ENCODE measurements around the gene RALGAPA1. TPM values are rescaled to one million over a fixed set of nuclear protein-coding genes. Genes with fewer than 3 reads are reported as not detected.

RALGAPA1 gene
- total RNA-seq, 6 experiments from 2014 or later = 16.2 to 23.3 (median 19.7) TPM

GRCh38 chr14:35549551-35549950 is 259.5 kb downstream of the RALGAPA1 start:
- Histone ChIP-seq H3K27me3 (no peaks in the 10 kb centered on the region), H3K36me3 (no peaks in the 10 kb centered on the region), H3K9me3 (no peaks in the 10 kb centered on the region), H3K4me3 (no peak overlapping the region), H3K4me1 (no peaks in the 10 kb centered on the region), H3K27ac (peak overlapping the region in 1 of 3 donors; percentile 1)
- 86% methylated on average over 4 of the region's 4 CpGs for WGBS (ENCODE audit: insufficient coverage, low coverage, low lambda C conversion rate, missing lambda C conversion rate)
- ATAC-seq (no peak), DNase-seq (no peak)
- no peak for TF ChIP-seq POLR2A (IDR thresholded peaks at IDR 0.05)
- TF ChIP-seq CTCF (IDR thresholded peaks at IDR 0.05) = no peak
- intact Hi-C loops (cut with DNase I) = no loop called here

GRCh38 chr14:35543006-35543405 is 266.1 kb downstream of the RALGAPA1 start:
- 93% methylated on average over 5 of the region's 5 CpGs for WGBS (ENCODE audit: insufficient coverage, low coverage, low lambda C conversion rate, missing lambda C conversion rate)
- TF ChIP-seq POLR2A (IDR thresholded peaks at IDR 0.05) = no peak
- TF ChIP-seq CTCF (IDR thresholded peaks at IDR 0.05) = no peak

GRCh38 chr14:35539969-35540368 is 269.1 kb downstream of the RALGAPA1 start:
- H3K4me1 ChIP-seq = peaks cover 0 to 7% (median 0%) of the 10 kb centered on the region in 4 donors
- TF ChIP-seq CTCF (IDR thresholded peaks at IDR 0.05) (no peak), POLR2A (IDR thresholded peaks at IDR 0.05) (no peak)
- ATAC-seq = no peak

More at GRCh38 chr14:35543006-35543405, 266.1 kb downstream of the RALGAPA1 start:
- peaks cover 0 to 2% (median 0%) of the 10 kb centered on the region in 4 donors for H3K36me3 ChIP-seq
- H3K4me1 ChIP-seq = no peaks in the 10 kb centered on the region
- ATAC-seq = no peak
- no peak overlapping the region for H3K4me3 ChIP-seq
- intact Hi-C loops (cut with DNase I) = no loop called here
- DNase-seq = no peak
- H3K9me3 ChIP-seq = no peaks in the 10 kb centered on the region
- H3K27ac ChIP-seq = no peak overlapping the region
- H3K27me3 ChIP-seq = no peaks in the 10 kb centered on the region

GRCh38 chr14:35535483-35536112 is 273.5 kb downstream of the RALGAPA1 start:
- DNase-seq = peak in 1 of 3 donors; percentile 18
- peak overlapping the region in 1 of 3 donors; percentile 58 for H3K4me3 ChIP-seq
- H3K27me3 ChIP-seq = peaks cover 0 to 36% of the 10 kb centered on the region in 2 donors
- H3K36me3 ChIP-seq = peaks cover 0 to 3% (median 0%) of the 10 kb centered on the region in 4 donors
- peaks cover 0 to 28% (median 9%) of the 10 kb centered on the region in 4 donors for H3K4me1 ChIP-seq
- no peaks in the 10 kb centered on the region for H3K9me3 ChIP-seq
- ATAC-seq = peak in 2 of 4 donors; percentile 1 to 10
- intact Hi-C loops (cut with DNase I) = no loop called here
- WGBS (ENCODE audit: insufficient coverage, low coverage, low lambda C conversion rate, missing lambda C conversion rate) = 36% methylated on average over 3 of the region's 37 CpGs
- TF ChIP-seq CTCF (IDR thresholded peaks at IDR 0.05) (no peak), POLR2A (IDR thresholded peaks at IDR 0.05) (no peak)
- no peak overlapping the region for H3K27ac ChIP-seq

More at GRCh38 chr14:35539969-35540368, 269.1 kb downstream of the RALGAPA1 start:
- Histone ChIP-seq H3K27me3 (peaks cover 0 to 6% of the 10 kb centered on the region in 2 donors), H3K4me3 (no peak overlapping the region), H3K36me3 (peaks cover 0 to 3% (median 0%) of the 10 kb centered on the region in 4 donors), H3K9me3 (no peaks in the 10 kb centered on the region), H3K27ac (no peak overlapping the region)
- DNase-seq = no peak
- WGBS (ENCODE audit: insufficient coverage, low coverage, low lambda C conversion rate, missing lambda C conversion rate) = 62% methylated on average over 2 of the region's 2 CpGs
- intact Hi-C loops (cut with DNase I) = no loop called here

Measured in right lobe of liver (tissue), 6 donors.